ENCODE results near the gene VPS41. TPM values are rescaled to one million over a fixed set of nuclear protein-coding genes. Genes with fewer than 3 reads are reported as not detected.

Gene VPS41
- 17.9 and 28.5 TPM in 2 replicates for total RNA-seq

GRCh38 chr7:38908759-38909335 lies at the start of gene VPS41:
TSS of gene VPS41 (minus strand) at chr7:38909191. CDS start at chr7:38909174, 17 bp downstream.

Other genes with a start within 250 kb of the VPS41 start
- not detected in 2 replicates for gene POU6F2, start 68.7 kb upstream of the VPS41 start, total RNA-seq

Data from airway epithelial cell (primary cell).